HG02885 (cell line): ENCODE measurements around the gene ANKS1B.
"Not testable (repeated sequence)": the region's sequence is repeated elsewhere in the genome, so short reads cannot be mapped to it uniquely, and the experiment has no call there.

Source experiments
- ATAC-seq: cut with Tn5 transposase; IDR thresholded peaks from one replicate; pipeline ENCODE4 v1.9.1; 2021; ENCODE audit warnings: mild to moderate bottlenecking; ENCODE audit not compliant: unreplicated experiment, poor library complexity

ANKS1B gene

GRCh38 chr12:98870504-98870903 lies 1114.2 kb downstream of the ANKS1B start:
- ATAC-seq, result no peak

GRCh38 chr12:98869886-98870503 lies 1114.7 kb downstream of the ANKS1B start:
- no peak for ATAC-seq

GRCh38 chr12:98868538-98868937 lies 1116.2 kb downstream of the ANKS1B start:
- no peak for ATAC-seq

GRCh38 chr12:98868076-98868475 lies 1116.7 kb downstream of the ANKS1B start:
- ATAC-seq, result no peak

- no peak for ATAC-seq
Measured at GRCh38 chr12:98864363-98864762, 1120.4 kb downstream of the ANKS1B start.

DNA sequence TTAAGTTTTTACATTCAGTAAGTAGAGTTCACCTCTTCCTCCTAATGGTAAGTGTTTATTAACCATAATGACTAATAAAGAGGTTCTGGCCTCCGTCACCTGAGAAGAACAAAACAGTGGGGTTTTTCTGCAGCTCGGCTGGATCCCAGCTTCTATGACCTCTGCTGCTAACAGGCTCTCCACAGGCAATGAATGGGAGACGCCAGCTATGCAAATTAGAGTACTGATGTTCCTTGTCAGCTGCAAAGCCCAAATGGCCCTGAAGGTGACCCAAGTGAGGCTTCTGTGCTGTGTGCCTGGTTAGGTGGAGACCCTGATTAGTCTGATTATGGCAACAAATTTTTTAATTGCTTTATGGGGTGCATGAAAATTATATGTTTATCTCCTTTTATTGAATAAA lies 1121.6 kb downstream of the ANKS1B start:
- ATAC-seq, result no peak

GRCh38 chr12:98861251-98861650 lies 1123.5 kb downstream of the ANKS1B start:
- no peak for ATAC-seq

DNA sequence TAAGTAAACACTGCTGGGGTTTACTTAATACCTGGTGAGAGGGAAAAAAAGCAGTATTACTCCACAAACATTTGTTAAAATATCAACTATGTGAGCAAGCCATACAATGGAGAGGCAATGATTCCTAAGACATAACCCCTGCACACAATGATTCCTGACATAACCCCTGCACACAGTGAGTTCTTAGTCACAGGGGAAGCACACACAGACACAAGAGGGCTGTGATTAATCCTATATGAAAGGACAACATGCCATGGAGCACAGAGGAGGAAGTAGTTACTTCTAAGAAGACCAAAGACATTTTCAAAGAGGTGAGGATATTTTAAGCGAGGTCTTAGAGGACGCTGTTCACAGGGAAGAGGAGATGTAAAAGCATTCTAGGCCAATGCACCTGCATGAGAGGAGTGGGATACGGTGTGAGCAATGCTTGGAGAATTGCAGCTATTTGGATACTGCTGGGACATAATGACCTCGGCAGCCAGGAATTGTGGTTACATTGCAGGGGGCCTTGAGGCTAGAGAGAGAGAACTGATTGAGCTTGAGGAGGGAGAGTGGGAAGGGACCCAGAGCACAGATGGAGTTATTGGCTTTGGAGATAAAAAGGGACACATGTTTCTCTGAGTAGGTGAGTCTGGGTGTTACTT lies 1127.7 kb downstream of the ANKS1B start:
- ATAC-seq, result no peak

- ATAC-seq, result no peak
Measured at GRCh38 chr12:98852181-98852580, 1132.6 kb downstream of the ANKS1B start.

- ATAC-seq, result no peak
Measured at GRCh38 chr12:98847242-98847641, 1137.5 kb downstream of the ANKS1B start.

DNA sequence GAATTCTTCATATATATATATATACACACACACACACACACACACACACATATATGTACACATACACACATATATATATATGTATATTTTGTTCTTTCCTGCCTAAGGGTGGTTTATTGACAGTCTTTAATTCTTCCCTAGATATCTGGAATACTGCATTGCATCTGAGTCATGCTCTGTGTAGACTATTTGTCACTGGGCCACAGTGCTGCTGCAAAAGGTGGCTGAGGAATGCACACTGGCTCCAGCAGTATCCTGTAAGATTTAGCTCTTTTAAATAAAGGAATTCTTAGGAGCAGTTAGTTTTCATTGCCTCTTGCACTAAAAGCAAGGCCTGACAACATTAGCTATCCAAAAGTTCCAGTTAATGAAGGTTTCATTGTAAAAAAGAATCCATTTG lies 1138.8 kb downstream of the ANKS1B start:
- ATAC-seq, result no peak

GRCh38 chr12:98840325-98840724 lies 1144.4 kb downstream of the ANKS1B start:
- ATAC-seq, result no peak

GRCh38 chr12:98838231-98838647 lies 1146.5 kb downstream of the ANKS1B start:
- no peak for ATAC-seq

GRCh38 chr12:98837134-98837752 lies 1147.5 kb downstream of the ANKS1B start:
- not testable (repeated sequence) for ATAC-seq

- ATAC-seq, result no peak
Measured at GRCh38 chr12:98830657-98831056, 1154.1 kb downstream of the ANKS1B start.

- ATAC-seq, result no peak
Measured at GRCh38 chr12:98828802-98829600, 1155.7 kb downstream of the ANKS1B start.

DNA sequence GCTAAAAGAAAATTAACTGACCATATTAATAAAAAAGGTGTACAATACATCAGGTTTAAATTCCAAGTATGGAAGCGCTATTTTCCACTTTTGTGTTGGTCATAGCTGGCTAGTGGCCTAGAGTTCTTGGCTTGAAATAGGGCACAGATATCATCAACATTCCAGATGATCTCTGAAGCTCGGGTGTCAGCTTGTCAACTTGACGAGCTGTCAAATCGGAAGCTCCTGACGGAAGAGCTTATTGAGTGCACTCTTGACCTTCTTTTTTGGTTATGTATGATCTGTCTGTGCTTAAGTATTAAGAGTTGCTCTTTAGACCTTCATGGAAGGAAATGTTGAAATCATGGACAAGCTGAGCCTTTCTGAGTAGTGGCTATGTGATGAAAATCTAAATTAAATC lies 1161.7 kb downstream of the ANKS1B start:
- no peak for ATAC-seq

DNA sequence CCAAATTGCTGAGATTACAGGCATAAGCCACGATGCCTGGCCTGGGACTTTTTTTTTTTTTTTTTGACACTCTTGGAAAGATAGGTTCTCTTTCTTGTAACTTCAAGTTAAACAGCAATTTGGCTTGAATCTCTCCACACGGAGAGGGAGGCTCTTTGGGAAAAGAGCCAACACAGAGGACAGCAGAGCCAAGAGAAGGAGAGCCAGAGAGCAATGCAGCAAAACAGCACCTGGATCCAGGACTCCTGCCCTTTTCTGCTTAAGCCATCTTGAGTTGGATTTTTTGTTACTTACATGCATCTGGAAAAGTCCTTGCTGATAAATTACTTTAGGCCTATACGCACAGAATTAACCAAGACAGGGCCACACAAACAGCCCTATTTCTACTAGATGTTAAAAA lies 1162.9 kb downstream of the ANKS1B start:
- no peak for ATAC-seq

DNA sequence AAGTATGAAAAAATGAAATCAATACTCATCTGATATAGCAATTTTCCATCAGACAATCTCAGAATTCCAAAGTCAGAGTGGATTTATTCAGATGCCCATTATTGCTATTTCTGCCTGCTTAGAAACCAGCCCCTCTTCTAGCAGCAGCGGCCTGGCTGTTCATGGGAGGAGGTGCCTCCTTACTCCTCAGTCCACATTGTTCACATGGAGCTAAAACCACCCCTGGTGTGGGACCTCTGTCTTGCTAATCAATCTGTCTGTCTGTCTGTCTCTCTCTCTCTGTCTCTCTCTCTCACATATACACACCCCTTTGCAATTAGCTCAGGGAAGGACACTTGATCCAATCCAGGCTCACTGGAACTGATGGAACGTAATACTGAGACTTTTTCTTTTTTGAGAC lies 1163.5 kb downstream of the ANKS1B start:
- no peak for ATAC-seq

DNA sequence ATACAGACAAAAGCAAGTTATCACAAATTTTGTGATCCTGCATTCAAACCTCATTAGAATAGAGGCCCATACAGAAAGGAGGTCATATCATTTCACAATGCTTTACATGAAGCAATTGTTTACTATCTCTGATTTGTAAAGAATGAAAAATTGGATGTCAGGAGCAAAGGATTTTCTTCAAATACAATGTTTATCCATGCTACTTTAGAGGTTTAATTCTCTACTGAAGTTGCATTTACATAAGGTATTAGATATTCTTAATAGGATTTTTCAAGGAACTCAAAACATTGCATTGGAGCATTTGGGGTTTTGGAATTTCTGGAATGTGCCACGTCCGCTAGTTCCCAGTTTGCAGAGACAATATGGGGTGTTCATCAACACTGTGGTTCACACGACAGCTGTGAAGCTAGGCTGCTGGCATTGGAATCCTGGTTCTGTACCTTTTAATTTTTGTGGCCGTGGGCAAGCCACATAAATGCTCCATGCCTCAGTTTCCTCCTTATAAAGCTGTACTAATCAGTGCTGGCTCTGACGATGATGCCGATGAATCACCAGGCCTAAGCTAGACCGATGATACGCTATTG lies 1164.8 kb downstream of the ANKS1B start:
- no peak for ATAC-seq

DNA sequence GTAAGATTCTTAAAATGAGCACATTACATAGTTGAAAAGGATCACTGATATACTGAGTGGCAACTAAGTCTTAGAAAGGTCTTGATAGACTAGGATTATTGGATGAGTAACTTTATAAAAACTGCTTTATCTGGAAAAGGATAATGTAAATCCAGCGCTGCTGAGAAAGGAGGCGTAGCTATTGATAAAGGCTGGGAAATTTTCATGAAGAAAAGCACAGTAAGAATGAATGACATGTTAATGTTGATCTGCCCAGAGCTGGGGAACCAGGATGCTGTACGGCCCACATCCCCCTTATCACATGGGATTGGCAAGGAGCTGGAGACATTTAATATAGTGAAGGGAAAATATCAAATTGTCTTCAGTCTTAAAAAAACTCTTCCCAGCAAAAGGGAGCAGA lies 1165.7 kb downstream of the ANKS1B start:
- ATAC-seq, result no peak
